Measurements from ENCODE around the gene GPR62.

Gene GPR62

DNA sequence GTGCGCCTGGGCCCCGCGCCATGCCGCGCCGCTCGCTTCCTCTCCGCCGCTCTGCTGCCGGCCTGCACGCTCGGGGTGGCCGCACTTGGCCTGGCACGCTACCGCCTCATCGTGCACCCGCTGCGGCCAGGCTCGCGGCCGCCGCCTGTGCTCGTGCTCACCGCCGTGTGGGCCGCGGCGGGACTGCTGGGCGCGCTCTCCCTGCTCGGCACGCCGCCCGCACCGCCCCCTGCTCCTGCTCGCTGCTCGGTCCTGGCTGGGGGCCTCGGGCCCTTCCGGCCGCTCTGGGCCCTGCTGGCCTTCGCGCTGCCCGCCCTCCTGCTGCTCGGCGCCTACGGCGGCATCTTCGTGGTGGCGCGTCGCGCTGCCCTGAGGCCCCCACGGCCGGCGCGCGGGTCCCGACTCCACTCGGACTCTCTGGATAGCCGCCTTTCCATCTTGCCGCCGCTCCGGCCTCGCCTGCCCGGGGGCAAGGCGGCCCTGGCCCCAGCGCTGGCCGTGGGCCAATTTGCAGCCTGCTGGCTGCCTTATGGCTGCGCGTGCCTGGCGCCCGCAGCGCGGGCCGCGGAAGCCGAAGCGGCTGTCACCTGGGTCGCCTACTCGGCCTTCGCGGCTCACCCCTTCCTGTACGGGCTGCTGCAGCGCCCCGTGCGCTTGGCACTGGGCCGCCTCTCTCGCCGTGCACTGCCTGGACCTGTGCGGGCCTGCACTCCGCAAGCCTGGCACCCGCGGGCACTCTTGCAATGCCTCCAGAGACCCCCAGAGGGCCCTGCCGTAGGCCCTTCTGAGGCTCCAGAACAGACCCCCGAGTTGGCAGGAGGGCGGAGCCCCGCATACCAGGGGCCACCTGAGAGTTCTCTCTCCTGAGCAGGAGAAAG, 951 bp downstream of the GPR62 start:
- peak; percentile 21 for DNase-seq

DNA sequence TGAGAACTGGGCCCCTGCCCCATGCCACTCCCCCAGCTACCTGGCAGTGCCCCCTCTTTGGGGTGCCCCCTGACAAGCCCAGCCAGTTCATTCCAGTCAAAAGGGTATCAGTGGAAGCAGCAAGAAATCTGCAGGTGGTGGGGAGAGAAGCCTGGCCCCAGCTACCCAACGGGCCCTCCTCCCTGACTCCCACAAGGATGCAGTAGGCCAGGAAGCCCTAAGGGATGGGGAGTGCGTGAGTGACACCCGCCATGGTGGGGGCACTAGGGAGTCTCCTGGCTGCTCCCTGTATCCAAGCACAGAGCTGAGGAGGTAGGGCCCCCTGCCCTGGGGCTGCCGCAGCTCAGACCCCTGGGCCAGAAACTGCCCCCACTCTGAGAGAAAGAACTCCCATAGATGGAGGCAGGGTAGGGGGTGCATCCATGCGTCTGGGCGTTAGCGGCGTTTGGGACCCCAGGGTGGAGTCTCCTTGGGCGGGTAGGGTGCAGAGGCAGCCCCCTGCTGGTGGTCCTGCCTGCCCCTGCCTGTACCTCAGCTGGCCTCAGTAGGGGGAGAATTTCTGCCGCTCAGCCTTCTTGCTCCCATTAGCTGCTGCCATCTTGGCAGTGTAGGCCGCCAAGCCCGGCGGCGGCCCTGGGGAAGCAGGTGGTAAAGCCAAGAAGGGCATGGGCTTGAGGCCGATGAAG, 2.5 kb downstream of the GPR62 start:
- no peak for DNase-seq

DNA sequence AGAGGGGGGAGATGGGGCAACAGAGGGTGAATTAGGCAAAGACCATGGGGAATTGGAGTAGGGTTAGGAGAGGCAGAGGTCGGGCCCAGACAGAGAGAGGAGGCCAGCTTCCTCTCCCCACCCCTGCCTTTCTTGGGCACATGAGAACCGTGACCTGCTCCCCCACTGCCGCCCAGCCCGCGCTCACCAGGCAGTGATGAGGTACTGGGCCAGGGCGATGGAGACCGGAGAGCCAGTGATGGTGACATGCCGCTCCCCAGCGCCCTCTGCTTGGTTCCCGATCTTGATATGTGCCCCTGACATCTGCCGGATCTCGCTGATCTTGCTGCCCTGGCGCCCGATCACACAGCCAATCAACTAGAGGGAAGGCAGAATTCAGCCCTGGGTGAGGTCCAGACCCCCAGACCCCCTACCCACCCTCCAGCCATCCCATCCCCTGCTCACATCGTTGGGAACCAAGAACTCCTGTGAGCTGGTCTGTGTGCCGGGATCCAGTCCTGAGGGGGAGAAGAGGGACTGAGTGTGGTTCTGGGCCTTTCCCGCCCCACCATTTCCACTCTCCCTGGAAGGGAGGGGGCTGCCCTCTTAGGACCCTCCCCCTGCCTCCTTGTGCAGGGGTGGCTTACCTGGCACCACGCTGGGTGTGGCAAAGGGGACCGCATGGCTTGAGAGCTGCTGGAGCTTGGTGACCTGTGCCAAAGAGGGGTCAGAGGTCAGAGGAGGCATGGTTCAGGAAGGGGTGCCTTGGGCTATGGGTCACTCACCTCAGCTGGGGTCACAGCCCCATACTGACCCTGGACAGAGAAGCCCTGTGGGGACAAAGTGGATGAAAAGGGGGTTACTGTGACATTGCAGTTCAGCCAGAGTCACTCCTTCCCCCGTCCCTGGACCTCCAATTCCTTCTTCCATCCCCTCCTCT, 3.7 kb downstream of the GPR62 start:
- DNase-seq = no peak

DNA sequence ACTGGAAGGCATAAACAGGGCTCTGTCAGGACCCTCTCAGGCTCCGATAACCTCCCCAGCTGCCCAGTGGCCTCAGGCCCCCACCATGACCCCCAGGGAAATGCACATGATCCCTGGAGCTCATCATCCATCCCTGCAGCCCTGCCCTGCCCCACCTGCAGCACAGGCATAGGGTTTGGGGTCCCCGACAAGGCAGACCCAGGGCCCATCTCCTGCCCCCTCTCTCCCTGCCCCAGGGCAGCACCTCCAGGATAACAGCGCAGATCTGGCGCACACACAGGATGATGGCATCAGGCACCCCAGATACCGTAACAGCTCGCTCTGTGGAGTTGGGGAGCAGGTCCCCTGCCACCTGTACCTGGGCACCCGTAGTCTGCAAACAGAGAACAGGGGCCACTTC, 4.5 kb downstream of the GPR62 start:
- DNase-seq = no peak

- no peak for DNase-seq
Measured at GRCh38 chr3:51960386-51960785, 5.2 kb downstream of the GPR62 start.

- no peak for DNase-seq
Measured at GRCh38 chr3:51961011-51961410, 5.8 kb downstream of the GPR62 start.

DNA sequence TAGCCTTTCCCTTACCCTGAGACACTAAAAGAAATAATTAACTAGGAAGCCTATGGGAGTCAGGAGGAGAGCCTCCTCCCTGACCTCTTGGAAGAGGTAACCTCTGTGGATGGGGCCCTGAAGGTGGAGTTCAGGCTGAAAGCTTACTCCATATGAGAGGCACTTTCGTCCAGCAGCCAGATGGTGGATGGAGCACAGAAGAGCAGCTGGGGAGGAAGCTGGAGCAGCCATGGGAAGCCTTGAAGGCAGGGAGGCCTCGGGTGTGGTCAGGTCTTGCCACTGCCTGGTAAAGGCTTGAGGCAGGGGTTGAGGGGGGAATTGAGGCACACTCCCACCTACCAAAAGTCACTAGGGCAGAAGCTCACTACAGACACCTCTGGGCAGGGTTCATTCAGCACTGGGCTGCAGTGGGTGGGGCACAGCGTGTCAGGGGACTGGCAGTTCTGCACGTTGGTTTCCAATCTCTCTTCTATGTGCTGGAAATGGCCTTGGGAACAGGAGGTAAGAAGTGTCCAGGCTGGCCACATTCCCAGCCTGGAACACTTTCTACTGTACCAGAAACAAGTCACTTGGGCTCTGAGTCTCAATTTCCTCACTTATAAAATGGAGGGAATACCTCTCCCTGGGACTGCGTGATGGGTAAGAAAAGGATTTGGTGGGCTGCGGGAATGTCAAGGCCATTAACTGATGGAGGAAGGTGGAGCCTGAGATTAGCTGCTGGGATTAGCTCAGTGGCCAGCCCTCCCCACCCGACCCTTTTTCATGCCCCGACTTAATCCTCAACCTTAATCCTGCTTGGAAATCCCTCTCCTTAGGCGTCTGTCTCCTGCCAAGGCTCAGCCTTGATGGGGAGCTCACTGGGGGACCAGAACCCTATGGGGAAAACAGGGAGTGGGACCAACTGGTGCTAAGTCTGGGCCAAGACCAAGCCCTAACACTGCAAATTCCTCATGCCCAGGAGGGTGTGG, 6.7 kb downstream of the GPR62 start:
- DNase-seq = no peak

DNA sequence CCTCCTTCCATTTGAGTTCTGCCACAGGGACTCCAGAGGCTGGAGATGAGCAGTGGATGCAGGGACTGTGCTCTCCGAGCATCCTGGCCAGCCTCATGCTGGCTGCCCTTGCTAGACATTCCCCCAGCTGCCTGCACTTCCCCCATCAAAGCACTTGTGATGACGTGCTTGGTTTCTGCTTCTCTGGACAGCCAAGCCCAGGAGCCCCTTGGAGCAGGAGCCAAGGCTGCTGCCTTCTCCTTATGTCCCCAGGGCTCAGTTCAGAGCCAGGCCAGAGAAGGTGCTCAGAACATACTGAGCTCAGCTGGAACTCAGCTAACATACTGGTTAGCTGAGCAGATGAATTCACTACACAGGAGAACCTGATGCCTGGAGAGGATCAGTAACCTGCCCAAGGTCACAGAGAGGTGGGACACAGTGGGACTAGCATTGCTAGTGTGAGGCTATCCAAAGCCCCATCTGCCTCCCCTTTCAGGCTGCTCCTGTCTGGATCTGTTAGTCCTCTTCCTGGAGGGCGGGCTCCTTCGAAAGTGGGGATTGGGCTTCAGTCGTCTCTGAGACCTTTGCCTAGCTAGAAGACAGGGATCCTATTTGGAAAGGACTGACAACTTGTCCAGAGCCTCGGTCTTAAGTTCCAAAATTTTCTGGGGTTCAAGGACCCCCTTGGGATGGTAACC, 7.8 kb downstream of the GPR62 start:
- no peak for DNase-seq

- DNase-seq = no peak
Measured at GRCh38 chr3:51963951-51964451, 8.8 kb downstream of the GPR62 start.

DNA sequence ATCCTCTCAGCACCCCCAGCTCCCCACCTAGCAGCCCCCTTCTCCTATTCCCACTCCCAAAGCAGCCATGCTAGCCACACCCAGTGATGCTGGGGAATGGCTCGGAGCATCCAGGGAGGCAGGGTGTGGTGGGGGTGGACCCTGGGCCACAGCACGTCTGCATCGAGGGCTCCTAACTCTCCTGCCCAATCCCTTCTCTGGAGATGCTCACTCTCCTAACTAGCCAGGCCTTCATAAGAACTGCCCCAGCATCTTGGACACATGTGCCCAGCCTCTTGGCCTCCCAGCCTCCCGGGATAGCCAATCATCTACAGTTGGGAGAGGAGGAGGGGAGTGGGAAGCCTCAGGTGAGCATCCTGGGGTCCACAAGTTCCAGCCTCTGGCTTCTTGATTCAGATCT, 9.3 kb downstream of the GPR62 start:
- DNase-seq = no peak

DNA sequence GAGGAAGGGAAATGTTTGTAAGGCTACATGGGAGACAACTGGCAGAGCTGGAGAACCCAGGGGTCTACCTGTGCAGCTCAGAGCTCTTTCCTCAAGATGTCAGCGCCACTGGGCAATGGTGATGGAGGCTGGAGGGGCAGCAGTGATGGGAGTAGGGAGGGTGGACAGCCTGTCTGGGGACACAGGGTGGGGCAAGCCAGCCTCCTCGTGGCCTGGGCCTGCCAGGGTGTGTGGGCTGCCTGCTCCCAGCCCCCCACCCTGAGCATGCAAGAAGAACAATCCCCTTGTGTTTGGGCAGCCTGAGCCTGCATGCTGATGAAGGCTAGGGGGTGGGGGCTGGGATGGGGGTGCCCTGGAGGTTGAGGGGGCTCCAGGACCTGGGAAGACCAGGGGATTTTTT, 10.8 kb downstream of the GPR62 start:
- DNase-seq = no peak

DNA sequence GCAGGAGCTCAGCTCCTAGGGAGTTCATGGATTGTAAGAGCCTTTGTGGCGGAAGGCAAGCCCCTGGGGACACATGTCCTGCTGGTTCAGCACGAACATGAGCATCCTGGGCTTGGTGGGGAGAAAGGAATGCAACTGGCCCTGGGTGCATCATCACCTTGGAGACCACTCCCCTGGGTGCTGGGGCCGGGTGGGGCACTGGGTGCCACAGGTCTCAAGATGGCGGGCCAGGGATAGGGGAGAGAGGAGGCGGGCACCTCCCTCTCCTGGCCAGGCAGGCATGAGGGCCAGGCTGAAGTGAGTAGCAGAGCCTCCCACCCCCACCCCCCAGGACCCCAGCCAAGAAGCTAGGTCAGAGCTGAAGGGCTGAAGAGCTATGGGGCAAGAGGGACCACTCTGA, 11.3 kb downstream of the GPR62 start:
- no peak for DNase-seq

- DNase-seq = no peak
Measured at GRCh38 chr3:51966922-51967383, 11.8 kb downstream of the GPR62 start.

- DNase-seq = peak; percentile 12
Measured at GRCh38 chr3:51967384-51968169, 12.4 kb downstream of the GPR62 start, which contains the start of gene PCBP4. Gene PCBP4 (minus strand): TSS chr3:51967454. CDS start chr3:51961240, 6,214 bp downstream.

DNA sequence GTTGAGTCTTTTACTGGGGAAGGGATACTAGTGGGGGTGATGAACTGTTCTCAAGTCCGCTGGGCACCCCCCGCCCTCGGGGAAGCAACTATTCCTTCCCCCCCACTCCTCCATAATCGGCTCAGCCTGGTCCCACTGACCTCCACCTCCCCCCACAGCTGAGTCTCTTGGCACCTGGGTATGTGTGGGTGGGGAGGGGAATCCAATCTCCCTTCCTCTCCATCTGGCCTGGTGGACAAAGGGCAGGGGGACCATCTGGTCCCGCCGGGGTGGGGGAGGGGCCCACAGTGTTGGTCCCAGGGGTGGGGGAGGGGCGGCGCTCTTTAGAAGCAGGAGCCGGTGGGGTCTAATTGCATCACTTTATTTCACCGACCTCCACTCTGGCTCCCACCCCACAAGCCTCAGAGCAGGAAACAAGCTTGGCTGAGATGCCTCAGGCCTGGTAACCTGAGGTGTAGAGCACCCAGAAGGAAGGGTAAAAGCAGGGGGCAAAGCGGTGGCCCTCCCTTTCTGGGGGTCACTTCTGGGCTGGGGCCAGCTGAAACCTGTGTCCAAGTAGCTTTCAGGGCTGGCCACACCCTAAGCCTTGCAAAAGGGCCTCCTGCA, 13.1 kb downstream of the GPR62 start:
- DNase-seq = no peak

- no peak for DNase-seq
Measured at GRCh38 chr3:51968883-51969678, 13.9 kb downstream of the GPR62 start.

DNA sequence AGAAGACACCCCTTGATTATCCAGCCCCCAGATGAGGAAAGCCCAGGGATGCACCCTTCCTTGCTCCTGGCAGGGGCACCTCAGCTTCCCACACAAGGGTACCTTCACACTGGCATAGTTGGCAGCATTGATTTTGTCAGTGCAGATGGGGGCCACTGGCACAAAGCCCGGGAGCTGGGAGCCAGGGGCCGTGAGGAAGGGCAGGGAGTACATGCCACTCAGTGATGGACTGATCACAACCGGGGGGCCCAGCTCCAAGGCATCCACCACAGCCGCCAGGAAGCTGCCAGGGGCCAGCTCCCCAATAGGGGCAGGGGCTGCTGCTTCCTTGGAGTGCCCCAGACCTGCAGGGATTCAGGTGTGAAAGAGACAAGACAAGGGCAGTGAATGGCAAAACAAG, 14.7 kb downstream of the GPR62 start:
- no peak for DNase-seq

GRCh38 chr3:51970606-51971300, 15.6 kb downstream of the GPR62 start:
- DNase-seq = no peak

Data from NCI-H1694 treated with DMSO at 0.1 percent for 48 hours (cell line).